Immature natural killer cell (primary cell): ENCODE results near the gene KLF5. TPM values are rescaled to one million over a fixed set of nuclear protein-coding genes. Genes with fewer than 3 reads are reported as not detected.

Experiments used
- DNase-seq, 3 donors: peaks; one replicate each; pipeline ENCODE4 v3.0.0; 2022; ENCODE audit warnings: mixed read lengths in 1 of 3
- H3K27ac Mint-ChIP-seq, 6 donors: one replicate each; pipeline ENCODE4 v1.8.0; 2020; ENCODE audit warnings: mixed read lengths in 6 of 6, mild to moderate bottlenecking in 5 of 6, inconsistent platforms in 4 of 6, moderate library complexity in 3 of 6
- H3K27me3 Mint-ChIP-seq, 3 donors: one replicate each; pipeline ENCODE4 v1.8.0; 2020 to 2021; ENCODE audit warnings: low read depth in 3 of 3, mild to moderate bottlenecking in 3 of 3, mixed read lengths in 3 of 3, moderate library complexity in 3 of 3, inconsistent platforms in 1 of 3
- H3K36me3 Mint-ChIP-seq, 3 donors: one replicate each; pipeline ENCODE4 v1.8.0; 2020; ENCODE audit warnings: mixed read lengths in 3 of 3, inconsistent platforms in 2 of 3, mild to moderate bottlenecking in 2 of 3
- H3K4me1 Mint-ChIP-seq, 2 donors: one replicate each; pipeline ENCODE4 v1.8.0; 2020; ENCODE audit warnings: inconsistent platforms in 2 of 2, mild to moderate bottlenecking in 2 of 2, mixed read lengths in 2 of 2, moderate library complexity in 1 of 2
- H3K4me3 Mint-ChIP-seq, 5 donors: one replicate each; pipeline ENCODE4 v1.8.0; 2020; ENCODE audit warnings: mild to moderate bottlenecking in 5 of 5, mixed read lengths in 5 of 5, inconsistent platforms in 3 of 5, moderate library complexity in 3 of 5
- H3K9me3 Mint-ChIP-seq, 6 donors: one replicate each; pipeline ENCODE4 v1.8.0; 2020; ENCODE audit warnings: mild to moderate bottlenecking in 6 of 6, mixed read lengths in 6 of 6, inconsistent platforms in 4 of 6, moderate library complexity in 3 of 6
- polyA plus RNA-seq, 3 donors: library from polyadenylated mRNA; unstranded; fragments of 300-500 nt; fragmentation: Illumina TruSeq; gene quantifications; one replicate each; pipeline ENCODE4 v1.2.3, GENCODE V29; 2021

KLF5 gene
- polyA plus RNA-seq, 3 donors from 2014 or later, result 0.09 TPM; not detected in 2

DNA sequence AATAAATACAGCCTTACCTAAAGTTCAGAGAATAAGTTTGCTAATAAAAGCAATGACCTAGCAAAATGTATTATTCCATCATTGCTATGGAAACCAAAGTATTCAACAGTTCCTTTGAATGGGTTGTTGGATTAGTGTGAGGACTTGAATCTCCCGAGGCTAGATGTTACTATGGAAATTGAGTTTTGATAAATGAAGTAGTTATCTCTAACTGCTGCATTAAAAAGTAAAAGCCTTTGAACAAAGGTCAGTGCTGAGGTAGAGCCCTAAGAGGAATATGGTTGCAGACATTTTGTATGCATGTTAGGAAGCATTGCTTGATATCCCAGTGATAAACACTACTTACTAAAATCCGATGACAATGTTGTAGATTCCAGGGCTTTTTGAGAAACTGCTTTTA, 6.2 kb downstream of the KLF5 start:
- DNase-seq, result no peak
- Mint-ChIP-seq H3K27me3 (peaks cover 0 to 6% (median 2%) of the 10 kb centered on the region in 3 donors), H3K27ac (no peak overlapping the region), H3K36me3 (peaks cover 0 to 3% (median 0%) of the 10 kb centered on the region in 3 donors), H3K9me3 (no peaks in the 10 kb centered on the region), H3K4me3 (no peak overlapping the region), H3K4me1 (peaks cover 4 to 9% of the 10 kb centered on the region in 2 donors)

- Mint-ChIP-seq H3K27me3 (peaks cover 0 to 2% (median 1%) of the 10 kb centered on the region in 3 donors), H3K36me3 (peaks cover 0 to 3% (median 0%) of the 10 kb centered on the region in 3 donors), H3K9me3 (no peaks in the 10 kb centered on the region), H3K27ac (no peak overlapping the region), H3K4me3 (no peak overlapping the region), H3K4me1 (peaks cover 0 to 1% of the 10 kb centered on the region in 2 donors)
- no peak for DNase-seq
These were observed 7.0 kb downstream of the KLF5 start for GRCh38 chr13:73065665-73066340.

GRCh38 chr13:73069206-73069805, 10.5 kb downstream of the KLF5 start:
- Mint-ChIP-seq H3K36me3 (peaks cover 0 to 3% (median 0%) of the 10 kb centered on the region in 3 donors), H3K27ac (no peak overlapping the region)

GRCh38 chr13:73070451-73071098, 11.8 kb downstream of the KLF5 start:
- no peak for DNase-seq
- H3K9me3 Mint-ChIP-seq, result no peaks in the 10 kb centered on the region
- H3K27me3 Mint-ChIP-seq, result peaks cover 0 to 1% (median 0%) of the 10 kb centered on the region in 3 donors
- H3K36me3 Mint-ChIP-seq, result peaks cover 0 to 3% (median 0%) of the 10 kb centered on the region in 3 donors
- H3K27ac Mint-ChIP-seq, result no peak overlapping the region
- H3K4me3 Mint-ChIP-seq, result no peak overlapping the region
- no peaks in the 10 kb centered on the region for H3K4me1 Mint-ChIP-seq

More at GRCh38 chr13:73069206-73069805, 10.5 kb downstream of the KLF5 start:
- H3K9me3 Mint-ChIP-seq, result no peaks in the 10 kb centered on the region
- H3K4me1 Mint-ChIP-seq, result no peaks in the 10 kb centered on the region
- H3K4me3 Mint-ChIP-seq, result no peak overlapping the region
- peaks cover 0 to 2% (median 1%) of the 10 kb centered on the region in 3 donors for H3K27me3 Mint-ChIP-seq
- no peak for DNase-seq

DNA sequence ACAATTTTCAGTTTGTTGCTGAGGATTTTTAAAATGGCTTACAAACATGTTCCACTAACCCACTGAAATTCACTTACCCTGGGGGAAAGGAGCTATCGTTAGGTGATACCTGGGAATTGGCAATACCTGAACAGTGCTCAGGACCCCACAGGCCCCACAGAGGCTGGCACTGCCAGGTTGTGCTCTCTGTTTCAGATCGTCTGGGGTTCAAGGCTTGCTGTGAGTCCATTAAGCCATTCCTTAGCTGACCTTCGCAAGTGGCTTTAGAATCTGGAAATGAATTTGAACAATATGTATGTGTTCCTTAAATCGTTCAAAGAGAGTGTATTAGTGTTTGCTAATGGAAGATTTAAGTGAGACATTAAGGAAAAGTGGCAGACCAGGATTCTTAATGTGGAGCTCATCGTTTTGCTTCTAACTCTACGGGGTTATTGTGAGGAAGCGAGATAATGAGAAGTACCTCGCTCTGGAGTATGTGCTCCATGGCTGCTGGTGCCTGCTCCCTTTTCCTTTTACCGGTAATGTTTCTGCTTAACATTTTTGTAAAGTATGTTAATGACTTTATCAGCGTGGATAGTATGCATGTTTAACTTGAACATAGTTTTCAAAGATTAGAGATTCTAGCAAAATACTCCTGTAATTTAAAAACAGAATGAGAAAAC, 13.6 kb downstream of the KLF5 start:
- Mint-ChIP-seq H3K4me1 (no peaks in the 10 kb centered on the region), H3K4me3 (no peak overlapping the region), H3K27me3 (peaks cover 0 to 1% (median 0%) of the 10 kb centered on the region in 3 donors), H3K9me3 (no peaks in the 10 kb centered on the region), H3K27ac (no peak overlapping the region), H3K36me3 (peaks cover 0 to 3% (median 0%) of the 10 kb centered on the region in 3 donors)
- DNase-seq, result no peak

GRCh38 chr13:73073050-73073449, 14.2 kb downstream of the KLF5 start:
- no peak overlapping the region for H3K4me3 Mint-ChIP-seq
- no peaks in the 10 kb centered on the region for H3K36me3 Mint-ChIP-seq
- no peaks in the 10 kb centered on the region for H3K4me1 Mint-ChIP-seq
- H3K9me3 Mint-ChIP-seq, result no peaks in the 10 kb centered on the region
- H3K27me3 Mint-ChIP-seq, result peaks cover 0 to 1% (median 0%) of the 10 kb centered on the region in 3 donors
- DNase-seq, result no peak
- no peak overlapping the region for H3K27ac Mint-ChIP-seq

DNA sequence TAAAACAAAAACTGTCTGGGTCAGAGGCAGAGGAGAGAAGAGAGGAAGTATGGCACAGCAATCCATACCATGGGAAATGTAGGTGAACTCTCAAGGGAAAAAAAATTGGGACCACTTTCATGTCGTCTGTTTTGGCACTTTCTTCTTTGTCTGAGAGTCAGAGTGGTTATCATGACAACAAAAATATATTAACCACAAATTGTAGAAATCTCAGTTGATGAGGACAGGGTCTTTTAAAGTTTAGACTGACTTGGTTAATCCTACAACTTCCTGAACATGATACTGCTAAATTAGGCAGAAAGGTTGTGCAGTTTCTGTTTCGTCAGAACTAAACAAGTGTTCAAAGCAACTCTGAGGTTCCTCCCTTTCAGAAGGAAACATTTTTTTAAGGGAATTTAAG, 15.2 kb downstream of the KLF5 start:
- no peak overlapping the region for H3K27ac Mint-ChIP-seq
- H3K4me3 Mint-ChIP-seq, result no peak overlapping the region
- no peaks in the 10 kb centered on the region for H3K36me3 Mint-ChIP-seq
- H3K27me3 Mint-ChIP-seq, result peaks cover 0 to 1% (median 0%) of the 10 kb centered on the region in 3 donors
- H3K9me3 Mint-ChIP-seq, result no peaks in the 10 kb centered on the region
- no peak for DNase-seq
- no peaks in the 10 kb centered on the region for H3K4me1 Mint-ChIP-seq

GRCh38 chr13:73074926-73075325, 16.1 kb downstream of the KLF5 start:
- H3K9me3 Mint-ChIP-seq, result no peaks in the 10 kb centered on the region
- no peak for DNase-seq
- H3K27ac Mint-ChIP-seq, result no peak overlapping the region
- H3K4me3 Mint-ChIP-seq, result no peak overlapping the region
- H3K36me3 Mint-ChIP-seq, result no peaks in the 10 kb centered on the region
- peaks cover 0 to 1% (median 0%) of the 10 kb centered on the region in 3 donors for H3K27me3 Mint-ChIP-seq
- H3K4me1 Mint-ChIP-seq, result no peaks in the 10 kb centered on the region

GRCh38 chr13:73075546-73075945, 16.7 kb downstream of the KLF5 start:
- Mint-ChIP-seq H3K4me1 (no peaks in the 10 kb centered on the region), H3K9me3 (no peaks in the 10 kb centered on the region), H3K27ac (no peak overlapping the region), H3K4me3 (no peak overlapping the region), H3K36me3 (no peaks in the 10 kb centered on the region), H3K27me3 (no peaks in the 10 kb centered on the region)
- no peak for DNase-seq

- no peak for DNase-seq
These were observed 17.1 kb downstream of the KLF5 start for GRCh38 chr13:73075954-73076353.

GRCh38 chr13:73077865-73078264, 19.1 kb downstream of the KLF5 start:
- DNase-seq, result no peak
- H3K27ac Mint-ChIP-seq, result no peak overlapping the region
- no peaks in the 10 kb centered on the region for H3K36me3 Mint-ChIP-seq
- no peaks in the 10 kb centered on the region for H3K4me1 Mint-ChIP-seq
- no peaks in the 10 kb centered on the region for H3K9me3 Mint-ChIP-seq
- no peak overlapping the region for H3K4me3 Mint-ChIP-seq
- peaks cover 0 to 5% (median 0%) of the 10 kb centered on the region in 3 donors for H3K27me3 Mint-ChIP-seq

More at GRCh38 chr13:73075954-73076353, 17.1 kb downstream of the KLF5 start:
- no peak overlapping the region for H3K4me3 Mint-ChIP-seq
- no peaks in the 10 kb centered on the region for H3K4me1 Mint-ChIP-seq
- no peaks in the 10 kb centered on the region for H3K36me3 Mint-ChIP-seq
- H3K27me3 Mint-ChIP-seq, result no peaks in the 10 kb centered on the region
- no peak overlapping the region for H3K27ac Mint-ChIP-seq
- H3K9me3 Mint-ChIP-seq, result no peaks in the 10 kb centered on the region

DNA sequence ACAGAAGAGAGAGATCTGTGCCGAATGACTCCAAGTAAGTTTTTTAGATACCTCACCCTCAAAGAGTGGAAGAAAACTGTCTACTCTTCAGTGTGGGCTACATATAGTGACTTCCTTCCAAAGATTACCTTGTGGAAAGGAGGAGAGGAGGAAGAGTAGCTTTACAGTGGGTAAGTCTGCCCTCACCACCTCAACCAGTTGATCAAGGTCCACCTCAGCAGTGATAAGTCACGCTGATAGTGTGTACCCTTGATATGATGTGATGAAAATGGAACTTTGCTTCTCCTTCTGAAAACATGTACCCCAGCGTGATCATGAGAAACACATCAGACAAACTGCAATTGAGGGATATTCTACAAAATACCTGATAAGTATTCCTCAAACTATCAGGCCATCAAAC, 20.6 kb downstream of the KLF5 start:
- H3K4me1 Mint-ChIP-seq, result no peaks in the 10 kb centered on the region

DNA sequence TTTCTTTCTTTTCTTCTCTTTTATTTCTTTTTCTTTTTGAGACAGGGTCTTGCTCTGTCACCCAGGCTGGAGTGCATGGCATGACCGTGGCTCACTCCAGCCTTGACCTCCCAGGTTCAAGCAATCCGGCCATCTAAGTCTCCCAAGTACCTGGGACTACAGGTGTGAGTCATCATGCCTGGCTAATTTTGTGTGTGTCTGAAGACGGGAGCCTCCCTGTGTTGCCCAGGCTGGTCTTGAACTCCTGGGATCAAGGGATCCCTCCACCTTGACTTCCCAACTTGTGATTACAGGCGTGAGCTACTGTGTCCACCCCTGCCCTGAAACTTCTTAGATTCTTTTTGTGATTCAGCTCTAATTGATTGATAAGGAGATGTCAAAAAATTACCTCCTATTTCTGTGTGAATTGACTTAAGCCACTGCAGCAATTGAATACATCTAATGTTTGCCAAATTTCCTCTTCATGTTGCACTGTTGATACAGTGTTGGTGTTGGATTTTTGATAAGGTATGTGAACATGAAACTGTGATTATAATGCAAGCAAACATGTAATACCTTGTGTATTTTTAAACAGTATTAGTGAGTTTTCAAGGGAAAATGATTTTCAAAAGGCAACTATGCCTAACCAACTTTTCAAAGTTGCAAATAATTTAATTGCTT, 22.6 kb downstream of the KLF5 start:
- peaks cover 0 to 5% (median 0%) of the 10 kb centered on the region in 3 donors for H3K27me3 Mint-ChIP-seq
- H3K36me3 Mint-ChIP-seq, result no peaks in the 10 kb centered on the region
- DNase-seq, result no peak
- no peaks in the 10 kb centered on the region for H3K9me3 Mint-ChIP-seq
- no peak overlapping the region for H3K4me3 Mint-ChIP-seq
- no peaks in the 10 kb centered on the region for H3K4me1 Mint-ChIP-seq
- no peak overlapping the region for H3K27ac Mint-ChIP-seq

More for the DNA sequence above, 20.6 kb downstream of the KLF5 start:
- Mint-ChIP-seq H3K27ac (no peak overlapping the region), H3K27me3 (peaks cover 0 to 5% (median 0%) of the 10 kb centered on the region in 3 donors), H3K4me3 (no peak overlapping the region), H3K36me3 (no peaks in the 10 kb centered on the region), H3K9me3 (no peaks in the 10 kb centered on the region)
- DNase-seq, result no peak
